DMS114 treated with DMSO at 0.1 percent for 48 hours (cell line): ENCODE data around the gene TRMT10A.
"Not testable (repeated sequence)": the region's sequence is repeated elsewhere in the genome, so short reads cannot be mapped to it uniquely, and the experiment has no call there.

Experiments
- DNase-seq: peaks from one replicate; lab custom pipeline; 2025; ENCODE audit not compliant: unreplicated experiment; lab: John Stamatoyannopoulos, UW

TRMT10A gene

GRCh38 chr4:99552872-99553271 is 11.0 kb downstream of the TRMT10A start:
- no peak for DNase-seq

- no peak for DNase-seq
Observed at GRCh38 chr4:99540277-99540939, 23.4 kb downstream of the TRMT10A start.

GRCh38 chr4:99537674-99538073 is 26.2 kb downstream of the TRMT10A start:
- DNase-seq: no peak

GRCh38 chr4:99536848-99537247 is 27.0 kb downstream of the TRMT10A start:
- no peak for DNase-seq

GRCh38 chr4:99536271-99536670 is 27.6 kb downstream of the TRMT10A start:
- no peak for DNase-seq

- DNase-seq: not testable (repeated sequence)
Observed at GRCh38 chr4:99534699-99535098, 29.1 kb downstream of the TRMT10A start.

- no peak for DNase-seq
Observed at GRCh38 chr4:99529956-99530355, 33.9 kb downstream of the TRMT10A start.

GRCh38 chr4:99529228-99529627 is 34.6 kb downstream of the TRMT10A start:
- no peak for DNase-seq

GRCh38 chr4:99518601-99519295 is 45.1 kb downstream of the TRMT10A start:
- DNase-seq: no peak

- DNase-seq: no peak
Observed at GRCh38 chr4:99510721-99511120, 53.1 kb downstream of the TRMT10A start, which contains the start of gene C4orf17. C4orf17 (plus strand) TSS chr4:99511021; CDS start chr4:99513082, 2,061 bp downstream.

- no peak for DNase-seq
Observed at GRCh38 chr4:99507762-99508161, 56.1 kb downstream of the TRMT10A start.

- DNase-seq: no peak
Observed at GRCh38 chr4:99507349-99507748, 56.5 kb downstream of the TRMT10A start.

GRCh38 chr4:99506781-99507180 is 57.1 kb downstream of the TRMT10A start:
- no peak for DNase-seq

GRCh38 chr4:99504804-99505502 is 58.9 kb downstream of the TRMT10A start:
- DNase-seq: no peak
